Endothelial cell of umbilical vein (primary cell): Measurements from ENCODE around the gene FRMD4A. TPM values are rescaled to one million over a fixed set of nuclear protein-coding genes. Genes with fewer than 3 reads are reported as not detected.

Source experiments
- BruUV-seq: library from RNA; stranded (reverse); fragments of 400-500 nt; replicated peaks from 2 replicates; lab custom pipeline; 2021; lab: Mats Ljungman, UMichigan
- CTCF ChIA-PET: fragments of 300-600, 350-600 bp; sonication (Branson Sonifier 250); formaldehyde crosslinking; loops from one replicate; lab custom pipeline; 2021; ENCODE audit warnings: antibody characterized with exemption, inconsistent platforms; lab: Charles Lee
- POLR2A ChIA-PET: fragments of 300-600, 350-600 bp; sonication (Branson Sonifier 250); formaldehyde crosslinking; loops from one replicate; lab custom pipeline; 2021; ENCODE audit warnings: antibody characterized with exemption, inconsistent platforms; lab: Charles Lee
- DNase-seq: peaks from one replicate; pipeline ENCODE4 v3.0.0-alpha.2; 2011; ENCODE audit warnings: low read depth, low spot score
- FAIRE-seq: peaks from 2 replicates; lab custom pipeline; 2011; peaks lifted over from hg19 to GRCh38; lab: Jason Lieb, UNC
- H2AFZ ChIP-seq: 2 replicates; pipeline ENCODE4 v1.6.0; 2012; ENCODE audit warnings: low read depth, low read length, control low read depth, inconsistent platforms
- H3K27ac ChIP-seq: 2 replicates; pipeline ENCODE4 v1.5.1; 2011; ENCODE audit warnings: low read depth, mild to moderate bottlenecking, control low read depth, low read length, moderate library complexity; ENCODE audit not compliant: insufficient read depth
- H3K27me3 ChIP-seq, 2 experiments: 2 replicates each; pipeline versions ENCODE4 v1.6.0 to v1.6.1; 2011; ENCODE audit warnings: low read length in 2 of 2, mixed read lengths in 1 of 2; ENCODE audit not compliant: control insufficient read depth in 2 of 2, insufficient read depth in 2 of 2
- H3K36me3 ChIP-seq, 2 experiments: 2 replicates in 1 of 2; 3 replicates in 1 of 2; pipeline ENCODE4 v1.5.1; 2011; ENCODE audit warnings: low read length in 2 of 2, mild to moderate bottlenecking in 1 of 2, moderate library complexity in 1 of 2; ENCODE audit not compliant: control insufficient read depth in 2 of 2, insufficient read depth in 2 of 2; ENCODE audit errors: extremely low read depth in 1 of 2
- H3K4me1 ChIP-seq: 3 replicates; pipeline ENCODE4 v1.5.1; 2011; ENCODE audit warnings: mild to moderate bottlenecking, low read length; ENCODE audit not compliant: control insufficient read depth, insufficient read depth; ENCODE audit errors: extremely low read depth
- H3K4me2 ChIP-seq: 2 replicates; pipeline ENCODE4 v1.6.1; 2011; ENCODE audit warnings: low read length, control low read depth, mixed read lengths; ENCODE audit not compliant: insufficient read depth
- H3K4me3 ChIP-seq, 3 experiments: fragments of 200-600 bp in 1 of 3; sonication (generic), shearing (Covaris generic) in 1 of 3; replicated peaks in 1 of 3; 2 replicates each; pipeline ENCODE4 v1.5.1; 2011 to 2016; ENCODE audit warnings: control low read depth in 3 of 3, low read length in 3 of 3, mild to moderate bottlenecking in 2 of 3, inconsistent platforms in 1 of 3, low read depth in 1 of 3, moderate library complexity in 1 of 3; ENCODE audit not compliant: insufficient read depth in 1 of 3
- H3K79me2 ChIP-seq: 2 replicates; pipeline ENCODE4 v1.6.0; 2012; ENCODE audit warnings: low read length, inconsistent platforms; ENCODE audit not compliant: control insufficient read depth, insufficient read depth
- H3K9ac ChIP-seq: replicated peaks from 2 replicates; pipeline ENCODE3; 2011; ENCODE audit warnings: low read length, control low read depth; ENCODE audit not compliant: insufficient read depth; ENCODE audit errors: extremely low read depth
- H3K9me1 ChIP-seq: replicated peaks from 3 replicates; pipeline ENCODE4 v1.6.0; 2011; ENCODE audit warnings: mild to moderate bottlenecking, low read length; ENCODE audit not compliant: control insufficient read depth, insufficient read depth; ENCODE audit errors: extremely low read depth
- H3K9me3 ChIP-seq: replicated peaks from 2 replicates; pipeline ENCODE4 v1.5.1; 2012; ENCODE audit warnings: low read length, inconsistent platforms; ENCODE audit not compliant: control insufficient read depth, insufficient read depth
- H4K20me1 ChIP-seq: replicated peaks from 2 replicates; pipeline ENCODE3; 2011; ENCODE audit warnings: mild to moderate bottlenecking, low read length; ENCODE audit not compliant: control insufficient read depth, insufficient read depth; ENCODE audit errors: extremely low read depth
- EZH2 ChIP-seq: IDR thresholded peaks from 2 replicates; pipeline ENCODE4 v1.6.1; 2012; ENCODE audit warnings: borderline replicate concordance, low read depth, mild to moderate bottlenecking, moderate library complexity, low read length, inconsistent platforms; ENCODE audit not compliant: severe bottlenecking
- FOS ChIP-seq: IDR thresholded peaks from 2 replicates; pipeline ENCODE4 v1.6.1; 2011; ENCODE audit warnings: mild to moderate bottlenecking, low read length, moderate library complexity, borderline replicate concordance; ENCODE audit not compliant: insufficient read depth
- GATA2 ChIP-seq: IDR thresholded peaks from 2 replicates; pipeline ENCODE4 v1.7.0; 2011; ENCODE audit warnings: low read depth, mild to moderate bottlenecking, moderate library complexity, mixed read lengths, low read length; ENCODE audit not compliant: insufficient read length, insufficient read depth
- JUN ChIP-seq: IDR thresholded peaks from 2 replicates; pipeline ENCODE4 v1.6.1; 2011; ENCODE audit warnings: borderline replicate concordance, low read depth; ENCODE audit not compliant: insufficient read length, insufficient read depth
- MYC ChIP-seq: IDR thresholded peaks from one replicate; pipeline ENCODE4 v1.6.1; 2011; ENCODE audit warnings: mild to moderate bottlenecking, low read depth, low read length
- POLR2A ChIP-seq: IDR thresholded peaks from 2 replicates; pipeline ENCODE4 v1.6.1; 2012; ENCODE audit warnings: low read depth, mild to moderate bottlenecking, control low read depth, low read length
- POLR2AphosphoS5 ChIP-seq: IDR thresholded peaks from 2 replicates; pipeline ENCODE4 v1.6.1; 2012; ENCODE audit warnings: low read depth, mild to moderate bottlenecking, control low read depth, low read length, moderate library complexity; ENCODE audit not compliant: insufficient read depth
- dilution Hi-C: fragments of 300-500 bp; cut with MboI; formaldehyde crosslinking; loops from one replicate; pipeline ENCODE4 v1.15.0; 2019; ENCODE audit warnings: low sequenced_read_pairs; ENCODE audit not compliant: extremely low pct_ligation_motif_present
- intact Hi-C: fragments of 100-400 bp; cut with micrococcal nuclease; formaldehyde crosslinking; loops from one replicate; pipeline ENCODE4 v1.10.0; 2022
- polyA plus RNA-seq, 4 experiments: library from polyadenylated mRNA; depleted of rRNA in 3 of 4; stranded (reverse) in 3 of 4; unstranded in 1 of 4; fragments of >200 nt; gene quantifications; 2 replicates each; pipeline versions ENCODE4 v1.2.1 to v1.2.3, GENCODE V29; 2011 to 2012; ENCODE audit warnings: missing spikeins in 1 of 4
- total RNA-seq: library from RNA; stranded (reverse); gene quantifications from 2 replicates; pipeline ENCODE4 v1.2.3, GENCODE V29; 2021
- TF ChIP-seq, protein P1 (sequence below), 2 donors: IDR thresholded peaks; 1 replicate in 1 of 2; 2 replicates in 1 of 2; pipeline ENCODE4 v1.5.1; 2011; ENCODE audit warnings: low read length in 2 of 2, mild to moderate bottlenecking in 2 of 2, moderate library complexity in 2 of 2, control low read depth in 1 of 2, inconsistent platforms in 1 of 2, low read depth in 1 of 2; ENCODE audit not compliant: insufficient read depth in 1 of 2; ENCODE audit errors: extremely low read depth in 1 of 2
- TF ChIP-seq, protein P2 (sequence below): IDR thresholded peaks from 2 replicates; pipeline ENCODE4 v1.6.1; 2011; ENCODE audit not compliant: insufficient read depth, insufficient read length

FRMD4A gene
- total and polyA plus RNA-seq, 2 donors (not counting 3 experiments of a cell fraction or from before 2014, with no cell fraction given): 123 to 148 TPM

DNA sequence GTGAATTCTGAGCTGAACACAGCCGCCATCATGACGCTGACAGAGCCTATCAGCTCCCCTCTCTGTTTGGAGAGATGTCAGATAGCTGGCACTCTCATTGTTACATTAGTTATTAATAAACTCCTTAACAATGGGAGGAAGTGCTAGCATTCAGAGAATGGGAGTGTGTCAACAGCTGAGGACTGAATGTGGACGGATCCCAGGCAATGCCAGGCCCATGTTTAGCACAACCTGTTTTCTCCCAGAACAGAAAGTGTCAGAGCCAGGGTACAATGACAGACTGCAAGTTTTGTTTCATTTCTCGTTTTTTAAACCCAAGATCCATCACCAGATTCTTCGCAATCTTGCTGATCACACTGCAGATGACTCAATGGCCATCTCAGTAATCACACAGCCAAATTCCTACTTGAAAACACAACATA, 644.4 kb downstream of the FRMD4A start:
- peaks cover 9% of the 10 kb centered on the region for H3K79me2 ChIP-seq
- no peaks in the 10 kb centered on the region for H3K27me3 ChIP-seq
- peak overlapping the region; percentile 59 for H3K4me2 ChIP-seq
- CTCF ChIA-PET: interaction anchor here (1.1 to 2.0 kb wide), 5 partner anchors 19 to 36 kb away, joined by 3 to 7 read pairs (median 4); no protein-coding TSS in a partner anchor
- H3K9me1 ChIP-seq: no peaks in the 10 kb centered on the region
- peaks cover 47% of the 10 kb centered on the region for H3K4me1 ChIP-seq
- dilution Hi-C loops: no loop called here
- DNase-seq (peak; percentile 96), FAIRE-seq (peak; percentile 98)
- H3K9me3 ChIP-seq: no peaks in the 10 kb centered on the region
- peak overlapping the region; percentile 97 for H3K9ac ChIP-seq
- no peak overlapping the region for H2AFZ ChIP-seq
- no TSS peak for BruUV-seq
- peak overlapping the region in 1 of 3 experiments; percentile 44 for H3K4me3 ChIP-seq
- H4K20me1 ChIP-seq: no peaks in the 10 kb centered on the region
- peak overlapping the region; percentile 100 for H3K27ac ChIP-seq
- peaks cover 11 to 15% of the 10 kb centered on the region in 2 experiments for H3K36me3 ChIP-seq
- intact Hi-C loops: loop anchor here (1.0 kb wide), 4 partner anchors 16 to 92 kb away; no protein-coding TSS in a partner anchor
- POLR2A ChIA-PET: interaction anchor here (1.1 to 1.3 kb wide), 2 partner anchors 12 to 23 kb away, joined by 3 to 4 read pairs; no protein-coding TSS in a partner anchor
- TF ChIP-seq MYC: peak; percentile 3
- TF ChIP-seq, protein P1, sequence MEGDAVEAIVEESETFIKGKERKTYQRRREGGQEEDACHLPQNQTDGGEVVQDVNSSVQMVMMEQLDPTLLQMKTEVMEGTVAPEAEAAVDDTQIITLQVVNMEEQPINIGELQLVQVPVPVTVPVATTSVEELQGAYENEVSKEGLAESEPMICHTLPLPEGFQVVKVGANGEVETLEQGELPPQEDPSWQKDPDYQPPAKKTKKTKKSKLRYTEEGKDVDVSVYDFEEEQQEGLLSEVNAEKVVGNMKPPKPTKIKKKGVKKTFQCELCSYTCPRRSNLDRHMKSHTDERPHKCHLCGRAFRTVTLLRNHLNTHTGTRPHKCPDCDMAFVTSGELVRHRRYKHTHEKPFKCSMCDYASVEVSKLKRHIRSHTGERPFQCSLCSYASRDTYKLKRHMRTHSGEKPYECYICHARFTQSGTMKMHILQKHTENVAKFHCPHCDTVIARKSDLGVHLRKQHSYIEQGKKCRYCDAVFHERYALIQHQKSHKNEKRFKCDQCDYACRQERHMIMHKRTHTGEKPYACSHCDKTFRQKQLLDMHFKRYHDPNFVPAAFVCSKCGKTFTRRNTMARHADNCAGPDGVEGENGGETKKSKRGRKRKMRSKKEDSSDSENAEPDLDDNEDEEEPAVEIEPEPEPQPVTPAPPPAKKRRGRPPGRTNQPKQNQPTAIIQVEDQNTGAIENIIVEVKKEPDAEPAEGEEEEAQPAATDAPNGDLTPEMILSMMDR (IDR thresholded peaks at IDR 0.05; ENCODE audit: extremely low read depth in 1 of 2, insufficient read depth in 1 of 2, low read depth in 1 of 2, low read length in 2 of 2): no peak
- peak; percentile 14 for TF ChIP-seq FOS
- TF ChIP-seq, protein P2, sequence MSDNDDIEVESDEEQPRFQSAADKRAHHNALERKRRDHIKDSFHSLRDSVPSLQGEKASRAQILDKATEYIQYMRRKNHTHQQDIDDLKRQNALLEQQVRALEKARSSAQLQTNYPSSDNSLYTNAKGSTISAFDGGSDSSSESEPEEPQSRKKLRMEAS: no peak
- TF ChIP-seq POLR2A: peak; percentile 65
- TF ChIP-seq POLR2AphosphoS5: peak; percentile 78
- TF ChIP-seq EZH2: no peak
- TF ChIP-seq GATA2: peak; percentile 83
- TF ChIP-seq JUN: no peak
